Uterus (tissue), 2 donors: ENCODE data around the gene ARFIP1.

Experiments
- CTCF ChIP-seq, 4 experiments: fragments of 200-600 bp in 2 of 4; fragments of 450-650 bp in 2 of 4; sonication (generic) in 2 of 4; IDR thresholded peaks; one replicate each; pipeline ENCODE4 v1.5.1; 2016 to 2019; ENCODE audit warnings: antibody characterized with exemption in 4 of 4, mild to moderate bottlenecking in 2 of 4, moderate library complexity in 1 of 4
- POLR2A ChIP-seq, 2 donors: fragments of 450-650 bp; IDR thresholded peaks; one replicate each; pipeline ENCODE4 v1.6.1; 2016; ENCODE audit warnings: antibody characterized with exemption in 2 of 2, mild to moderate bottlenecking in 1 of 2, moderate library complexity in 1 of 2

GRCh38 chr4:152936446-152937335 lies 156.9 kb downstream of the ARFIP1 start:
- TF ChIP-seq CTCF (IDR thresholded peaks at IDR 0.05) = no peak
- TF ChIP-seq POLR2A (IDR thresholded peaks at IDR 0.05) = no peak
